ENCODE results near the gene CDK5RAP2. TPM values are rescaled to one million over a fixed set of nuclear protein-coding genes. Genes with fewer than 3 reads are reported as not detected.

Gene CDK5RAP2
- total RNA-seq, 2 experiments from 2014 or later, result 76.0 to 81.6 TPM

- intact Hi-C loops (cut with micrococcal nuclease; ENCODE audit: unreplicated experiment), result no loop called here
- peak overlapping the region; percentile 98 for H3K4me3 ChIP-seq (ENCODE audit: low read depth, low read length, poor library complexity, severe bottlenecking)
- CTCF ChIA-PET (ENCODE audit: unreplicated experiment), result no interaction called here
These were observed 572 bp downstream of the CDK5RAP2 start for GRCh38 chr9:120579139-120580050.

GRCh38 chr9:120574473-120574872 is 5.5 kb downstream of the CDK5RAP2 start:
- Histone ChIP-seq H3K4me1 (ENCODE audit: insufficient read depth, low read length, poor library complexity, severe bottlenecking) (peaks cover 21% of the 10 kb centered on the region), H3K9me2 (ENCODE audit: insufficient read depth, low read length) (no peaks in the 10 kb centered on the region), H3K4me3 (ENCODE audit: low read depth, low read length, poor library complexity, severe bottlenecking) (no peak overlapping the region), H3K27ac (ENCODE audit: low read depth, low read length, poor library complexity, severe bottlenecking) (no peak overlapping the region), H3K36me3 (ENCODE audit: insufficient read depth, low read length) (peaks cover 54% of the 10 kb centered on the region), H2AFZ (ENCODE audit: low read length) (no peak overlapping the region), H3K79me2 (ENCODE audit: insufficient read depth, low read depth, low read length) (peaks cover 72% of the 10 kb centered on the region), H4K20me1 (ENCODE audit: insufficient read depth, low read length) (peaks cover 5% of the 10 kb centered on the region; the same call in 1 of the 2 replicates), H3K4me2 (ENCODE audit: low read length) (no peak overlapping the region; the same call in 1 of the 2 replicates), H3K9me3 (ENCODE audit: low read length) (no peaks in the 10 kb centered on the region)
- POLR2A ChIA-PET, result interaction anchor here (0.7 kb wide), 1 partner anchor 142 kb away, joined by 3 read pairs; no protein-coding TSS in a partner anchor
- CTCF ChIA-PET (ENCODE audit: unreplicated experiment), result no interaction called here
- intact Hi-C loops (cut with micrococcal nuclease; ENCODE audit: unreplicated experiment), result no loop called here
- DNase-seq (ENCODE audit: low spot score), result no peak
- no TSS peak for BruUV-seq (replicated peaks)
- TF ChIP-seq EZH2phosphoT487 (IDR thresholded peaks at IDR 0.05; ENCODE audit: borderline replicate concordance, low read depth, low read length) (no peak), CTCF (conservative IDR thresholded peaks at IDR 0.05; ENCODE audit: low read length) (no peak)

More at GRCh38 chr9:120579139-120580050, 572 bp downstream of the CDK5RAP2 start:
- Histone ChIP-seq H3K9me2 (ENCODE audit: insufficient read depth, low read length) (no peaks in the 10 kb centered on the region), H3K36me3 (ENCODE audit: insufficient read depth, low read length) (peaks cover 25% of the 10 kb centered on the region), H4K20me1 (ENCODE audit: insufficient read depth, low read length) (no peaks in the 10 kb centered on the region), H3K4me2 (ENCODE audit: low read length) (peak overlapping the region; percentile 95), H3K79me2 (ENCODE audit: insufficient read depth, low read depth, low read length) (peaks cover 55% of the 10 kb centered on the region), H3K4me1 (ENCODE audit: insufficient read depth, low read length, poor library complexity, severe bottlenecking) (peaks cover 44% of the 10 kb centered on the region), H3K27ac (ENCODE audit: low read depth, low read length, poor library complexity, severe bottlenecking) (peak overlapping the region; percentile 47), H3K9me3 (ENCODE audit: low read length) (no peaks in the 10 kb centered on the region), H2AFZ (ENCODE audit: low read length) (peak overlapping the region; percentile 98)
- BruUV-seq (replicated peaks), result TSS peak; percentile 35
- peak; percentile 14 for DNase-seq (ENCODE audit: low spot score)
- POLR2A ChIA-PET, result interaction anchor here (0.8 to 1.7 kb wide), 2 partner anchors 18 to 19 kb away, joined by 3 to 4 read pairs; no protein-coding TSS in a partner anchor
- no peak for TF ChIP-seq CTCF (conservative IDR thresholded peaks at IDR 0.05; ENCODE audit: low read length)
- TF ChIP-seq EZH2phosphoT487 (IDR thresholded peaks at IDR 0.05; ENCODE audit: borderline replicate concordance, low read depth, low read length), result no peak

- BruUV-seq (replicated peaks), result no TSS peak
- H3K9me3 ChIP-seq (ENCODE audit: low read length), result no peaks in the 10 kb centered on the region
- no peak overlapping the region for H2AFZ ChIP-seq (ENCODE audit: low read length)
- H3K27ac ChIP-seq (ENCODE audit: low read depth, low read length, poor library complexity, severe bottlenecking), result no peak overlapping the region
- CTCF ChIA-PET (ENCODE audit: unreplicated experiment), result no interaction called here
- no peaks in the 10 kb centered on the region for H3K9me2 ChIP-seq (ENCODE audit: insufficient read depth, low read length)
- peaks cover 5% of the 10 kb centered on the region; the same call in 1 of the 2 replicates for H4K20me1 ChIP-seq (ENCODE audit: insufficient read depth, low read length)
- H3K4me2 ChIP-seq (ENCODE audit: low read length), result no peak overlapping the region
- H3K79me2 ChIP-seq (ENCODE audit: insufficient read depth, low read depth, low read length), result peaks cover 52% of the 10 kb centered on the region
- peaks cover 70% of the 10 kb centered on the region for H3K36me3 ChIP-seq (ENCODE audit: insufficient read depth, low read length)
- H3K4me3 ChIP-seq (ENCODE audit: low read depth, low read length, poor library complexity, severe bottlenecking), result no peak overlapping the region
- H3K4me1 ChIP-seq (ENCODE audit: insufficient read depth, low read length, poor library complexity, severe bottlenecking), result peaks cover 5% of the 10 kb centered on the region
- intact Hi-C loops (cut with micrococcal nuclease; ENCODE audit: unreplicated experiment), result no loop called here
- POLR2A ChIA-PET, result no interaction called here
- DNase-seq (ENCODE audit: low spot score), result no peak
- TF ChIP-seq CTCF (conservative IDR thresholded peaks at IDR 0.05; ENCODE audit: low read length), result no peak
- no peak for TF ChIP-seq EZH2phosphoT487 (IDR thresholded peaks at IDR 0.05; ENCODE audit: borderline replicate concordance, low read depth, low read length)
These were observed 7.5 kb downstream of the CDK5RAP2 start for GRCh38 chr9:120572472-120572871.

Measured in OCI-LY7 (cell line).